GM23248 (cell line): ENCODE measurements around the gene S100A1.

ENCODE experiments used
- EZH2 ChIP-seq: fragments of 200-600 bp; sonication (generic); IDR thresholded peaks from 2 replicates; pipeline ENCODE4 v1.6.1; 2018; ENCODE audit warnings: antibody characterized with exemption, mild to moderate bottlenecking; ENCODE audit not compliant: insufficient read depth, poor library complexity, severe bottlenecking
- EZH2phosphoT487 ChIP-seq: fragments of 200-600 bp; sonication (generic); IDR thresholded peaks from 2 replicates; pipeline ENCODE4 v1.6.1; 2018; ENCODE audit warnings: antibody characterized with exemption, moderate library complexity, mild to moderate bottlenecking, low read depth; ENCODE audit not compliant: insufficient read depth

- TF ChIP-seq EZH2 (no peak), EZH2phosphoT487 (no peak)
Observed at GRCh38 chr1:153626477-153626903, 1.7 kb upstream of the S100A1 start.
